GM21447 (cell line): ENCODE data around the gene ANO6.
"Not testable (repeated sequence)": the region's sequence is repeated elsewhere in the genome, so short reads cannot be mapped to it uniquely, and the experiment has no call there.

ENCODE experiments used
- ATAC-seq: cut with Tn5 transposase; IDR thresholded peaks from one replicate; pipeline ENCODE4 v1.9.1; 2021; ENCODE audit not compliant: unreplicated experiment

Gene ANO6

GRCh38 chr12:45343269-45344051, 127.6 kb downstream of the ANO6 start:
- no peak for ATAC-seq

GRCh38 chr12:45348311-45348710, 132.4 kb downstream of the ANO6 start:
- no peak for ATAC-seq

GRCh38 chr12:45348986-45349385, 133.1 kb downstream of the ANO6 start:
- ATAC-seq, result no peak

GRCh38 chr12:45349916-45350315, 134.0 kb downstream of the ANO6 start:
- no peak for ATAC-seq

GRCh38 chr12:45350861-45351260, 135.0 kb downstream of the ANO6 start:
- ATAC-seq, result no peak

- no peak for ATAC-seq
Observed at GRCh38 chr12:45351921-45352670, 136.2 kb downstream of the ANO6 start.

GRCh38 chr12:45353944-45354343, 138.0 kb downstream of the ANO6 start:
- no peak for ATAC-seq

GRCh38 chr12:45354399-45354798, 138.5 kb downstream of the ANO6 start:
- peak; percentile 97 for ATAC-seq

GRCh38 chr12:45355730-45356129, 139.8 kb downstream of the ANO6 start:
- no peak for ATAC-seq

- no peak for ATAC-seq
Observed at GRCh38 chr12:45356822-45357538, 141.1 kb downstream of the ANO6 start.

GRCh38 chr12:45357539-45358417, 141.9 kb downstream of the ANO6 start:
- no peak for ATAC-seq

- ATAC-seq, result no peak
Observed at GRCh38 chr12:45362291-45362690, 146.4 kb downstream of the ANO6 start.

GRCh38 chr12:45363903-45364302, 148.0 kb downstream of the ANO6 start:
- no peak for ATAC-seq

- no peak for ATAC-seq
Observed at GRCh38 chr12:45368841-45369489, 153.1 kb downstream of the ANO6 start.

- no peak for ATAC-seq
Observed at GRCh38 chr12:45377815-45378214, 161.9 kb downstream of the ANO6 start.

GRCh38 chr12:45379261-45379660, 163.4 kb downstream of the ANO6 start:
- ATAC-seq, result no peak

- no peak for ATAC-seq
Observed at GRCh38 chr12:45381351-45381750, 165.5 kb downstream of the ANO6 start.

- no peak for ATAC-seq
Observed at GRCh38 chr12:45388545-45388944, 172.7 kb downstream of the ANO6 start.

- no peak for ATAC-seq
Observed at GRCh38 chr12:45389426-45389825, 173.5 kb downstream of the ANO6 start.

GRCh38 chr12:45397499-45397898, 181.6 kb downstream of the ANO6 start:
- not testable (repeated sequence) for ATAC-seq
